K562 (cell line): ENCODE measurements around the gene HAUS2. TPM values are rescaled to one million over a fixed set of nuclear protein-coding genes. Genes with fewer than 3 reads are reported as not detected.

Experiments used
- ATAC-seq: fragments of 200-7000 bp; cut with Tn5 transposase; 3 replicates; pipeline ENCODE4 v1.9.1; 2020; ENCODE audit warnings: moderate library complexity
- BruUV-seq: library from RNA; stranded (reverse); fragments of 400-500 nt; replicated peaks from 2 replicates; lab custom pipeline; 2021; lab: Mats Ljungman, UMichigan
- CTCF ChIA-PET: fragments of 300-600 bp; formaldehyde crosslinking; extraction: SDS; loops from one replicate; lab custom pipeline; 2021; ENCODE audit warnings: low intra/inter-chr PET ratio; lab: Yijun Ruan, JAX
- POLR2A ChIA-PET: fragments of 300-600, 350-650 bp; sonication (Branson Sonifier 250); formaldehyde crosslinking; extraction: SDS; loops from one replicate; lab custom pipeline; 2021; ENCODE audit warnings: antibody characterized with exemption, inconsistent platforms; lab: Yijun Ruan, JAX
- DNase-seq, 4 experiments: peaks; one replicate each; pipeline versions ENCODE4 v3.0.0 to v3.0.0-alpha.2; 2011 to 2018; ENCODE audit warnings: low spot score in 3 of 4, mixed read lengths in 3 of 4; ENCODE audit errors: extremely low read depth in 1 of 4
- FAIRE-seq: peaks from 2 replicates; lab custom pipeline; 2011; peaks lifted over from hg19 to GRCh38; lab: Jason Lieb, UNC
- H2AFZ ChIP-seq: 2 replicates; pipeline ENCODE4 v1.6.0; 2011; ENCODE audit warnings: low read depth, low read length, control low read depth, inconsistent platforms
- H3K27ac ChIP-seq: fragments of 200-600 bp; 3 replicates; pipeline ENCODE4 v1.8.0; 2011; ENCODE audit warnings: low read depth, mild to moderate bottlenecking, control low read depth, inconsistent platforms, low read length, moderate library complexity, mixed read lengths; ENCODE audit errors: extremely low read depth
- H3K27me3 ChIP-seq, 2 experiments: fragments of 300-600 bp in 1 of 2; 2 replicates in 1 of 2; 3 replicates in 1 of 2; pipeline versions ENCODE4 v1.6.0 to v1.8.0; 2011; ENCODE audit warnings: inconsistent platforms in 2 of 2, low read length in 2 of 2, mild to moderate bottlenecking in 1 of 2, mixed read lengths in 1 of 2, moderate library complexity in 1 of 2; ENCODE audit not compliant: control insufficient read depth in 2 of 2, insufficient read depth in 2 of 2
- H3K36me3 ChIP-seq: fragments of 300-600 bp; 3 replicates; pipeline ENCODE4 v1.8.0; 2011; ENCODE audit warnings: mild to moderate bottlenecking, low read length, inconsistent platforms; ENCODE audit not compliant: control insufficient read depth, insufficient read depth
- H3K4me1 ChIP-seq, 2 experiments: fragments of 200-600 bp in 1 of 2; replicated peaks in 1 of 2; 2 replicates in 1 of 2; 3 replicates in 1 of 2; pipeline versions ENCODE4 v1.5.1 to v1.8.0; 2011; ENCODE audit warnings: inconsistent platforms in 2 of 2, low read length in 2 of 2, mild to moderate bottlenecking in 1 of 2, mixed read lengths in 1 of 2, moderate library complexity in 1 of 2; ENCODE audit not compliant: control insufficient read depth in 2 of 2, insufficient read depth in 2 of 2
- H3K4me2 ChIP-seq: 2 replicates; pipeline ENCODE4 v1.6.1; 2011; ENCODE audit warnings: low read length, control low read depth, inconsistent platforms, mixed read lengths; ENCODE audit not compliant: insufficient read depth
- H3K4me3 ChIP-seq: fragments of 200-600 bp; sonication (generic), shearing (Covaris generic); 2 replicates; pipeline ENCODE4 v1.5.1; 2016; ENCODE audit warnings: control low read depth, inconsistent platforms
- H3K79me2 ChIP-seq: fragments of 200-600 bp; 3 replicates; pipeline ENCODE4 v1.8.0; 2011; ENCODE audit warnings: low read length, inconsistent platforms; ENCODE audit not compliant: control insufficient read depth, insufficient read depth
- H3K9ac ChIP-seq, 2 experiments: 2 replicates each; pipeline versions ENCODE4 v1.6.0 to v1.6.1; 2011; ENCODE audit warnings: low read depth in 2 of 2, low read length in 2 of 2, control low read depth in 1 of 2, inconsistent platforms in 1 of 2, mild to moderate bottlenecking in 1 of 2, mixed read lengths in 1 of 2; ENCODE audit not compliant: insufficient read depth in 1 of 2
- H3K9me1 ChIP-seq: one replicate; pipeline ENCODE4 v1.6.0; 2011; ENCODE audit warnings: inconsistent platforms, mild to moderate bottlenecking, low read length, moderate library complexity; ENCODE audit not compliant: control insufficient read depth, insufficient read depth
- H3K9me3 ChIP-seq: replicated peaks from 2 replicates; pipeline ENCODE4 v1.5.1; 2011; ENCODE audit warnings: low read depth, low read length, inconsistent platforms; ENCODE audit not compliant: control insufficient read depth, insufficient read depth
- H4K20me1 ChIP-seq: replicated peaks from 2 replicates; pipeline ENCODE4 v1.6.1; 2011; ENCODE audit warnings: low read length, inconsistent platforms, mixed read lengths; ENCODE audit not compliant: control insufficient read depth, insufficient read depth
- CBFA2T3 ChIP-seq: fragments of 450-650 bp; IDR thresholded peaks from 2 replicates; pipeline ENCODE4 v1.6.1; 2017
- CEBPG ChIP-seq, 3 experiments: fragments of 200-800 bp in 1 of 3; sonication (Bioruptor generic) in 1 of 3; sonication (generic) in 1 of 3; formaldehyde crosslinking in 1 of 3; IDR thresholded peaks in 2 of 3; conservative IDR thresholded peaks in 1 of 3; 2 replicates each; pipeline versions ENCODE4 v1.6.1 to v1.8.0; 2016 to 2022; ENCODE audit warnings: missing compliant biosample characterization in 2 of 3, missing genetic modification characterization in 2 of 3, mild to moderate bottlenecking in 1 of 3, missing genetic modification reagents in 1 of 3
- CREB3L1 ChIP-seq: fragments of 450-650 bp; IDR thresholded peaks from 2 replicates; pipeline ENCODE4 v1.6.1; 2014; ENCODE audit warnings: low read depth, mild to moderate bottlenecking, moderate library complexity, borderline replicate concordance
- EHMT2 ChIP-seq: fragments of 450-650 bp; IDR thresholded peaks from 2 replicates; pipeline ENCODE4 v1.6.1; 2018; ENCODE audit warnings: antibody characterized with exemption
- ERF ChIP-seq: fragments of 450-650 bp; formaldehyde crosslinking; IDR thresholded peaks from 2 replicates; pipeline ENCODE4 v1.4.0; 2020; ENCODE audit warnings: mild to moderate bottlenecking, mixed read lengths
- MYC ChIP-seq, 2 experiments: fragments of 250-450 bp in 1 of 2; sonication (Bioruptor Pico) in 1 of 2; IDR thresholded peaks; 2 replicates each; pipeline versions ENCODE4 v1.5.1 to v1.6.1; 2012 to 2021; ENCODE audit warnings: low read depth in 2 of 2, borderline replicate concordance in 1 of 2, improper control_type of control experiment in 1 of 2, low read length in 1 of 2, mild to moderate bottlenecking in 1 of 2, moderate library complexity in 1 of 2
- POLR2G ChIP-seq: fragments of 200-400 bp; formaldehyde crosslinking; IDR thresholded peaks from 2 replicates; pipeline ENCODE4 v1.6.1; 2017; ENCODE audit warnings: low read depth, mild to moderate bottlenecking, antibody characterized with exemption, low read length, moderate library complexity
- RAD21 ChIP-seq, 2 experiments: fragments of 250-450 bp in 1 of 2; fragments of 450-650 bp in 1 of 2; sonication (Bioruptor Pico) in 1 of 2; formaldehyde crosslinking in 1 of 2; IDR thresholded peaks in 1 of 2; conservative IDR thresholded peaks in 1 of 2; 2 replicates each; pipeline versions ENCODE4 v1.4.0 to v1.8.0; 2020 to 2022; ENCODE audit warnings: mild to moderate bottlenecking in 2 of 2, moderate library complexity in 1 of 2
- RHOXF2B ChIP-seq: fragments of 250-450 bp; sonication (Bioruptor Pico); conservative IDR thresholded peaks from 2 replicates; pipeline ENCODE4 v1.5.1; 2021
- SMAD4 ChIP-seq: fragments of 250-450 bp; sonication (Bioruptor Pico); conservative IDR thresholded peaks from 2 replicates; pipeline ENCODE4 v1.8.0; 2021; ENCODE audit warnings: inconsistent platforms, mild to moderate bottlenecking, moderate library complexity
- TEAD1 ChIP-seq, 2 experiments: fragments of 450-650 bp in 1 of 2; sonication (generic) in 1 of 2; formaldehyde crosslinking; IDR thresholded peaks; 2 replicates each; pipeline versions ENCODE4 v1.4.0 to v1.8.0; 2020 to 2022; ENCODE audit warnings: mild to moderate bottlenecking in 2 of 2, missing genetic modification reagents in 1 of 2
- U2AF2 ChIP-seq: fragments of 200-400 bp; formaldehyde crosslinking; optimal IDR thresholded peaks from 2 replicates; pipeline ENCODE3; 2017; ENCODE audit warnings: low read depth, mild to moderate bottlenecking, low read length
- ZNF717 ChIP-seq: fragments of 250-450 bp; sonication (Bioruptor Pico); IDR thresholded peaks from 2 replicates; pipeline ENCODE4 v1.5.0; 2021
- WGBS: fragments of 100-300 bp; shearing (Covaris generic); methylation state at CpG from one replicate; pipeline ENCODE4 v1.1.6; 2016; ENCODE audit warnings: low coverage, mixed read lengths; ENCODE audit not compliant: insufficient coverage; ENCODE audit errors: missing lambda C conversion rate; 5-methylcytosine and 5-hydroxymethylcytosine counted together
- in situ Hi-C: fragments of 300-500 bp; cut with MboI; formaldehyde crosslinking; loops from 4 replicates; pipeline ENCODE4 v1.15.0; 2018; ENCODE audit warnings: inconsistent platforms, mixed read lengths
- intact Hi-C: fragments of 100-400 bp; cut with micrococcal nuclease; formaldehyde crosslinking; loops from 2 replicates; pipeline ENCODE4 v1.14.2; 2022
- polyA plus RNA-seq, 8 experiments: library from polyadenylated mRNA; depleted of rRNA in 4 of 8; stranded (reverse) in 5 of 8; unstranded in 3 of 8; fragments of >200 nt; fragmentation: Nextera tagmentation in 2 of 8; fragmentation: Illumina TruSeq in 1 of 8; extraction: Ambion mirVana in 2 of 8; extraction: Trizol in 1 of 8; gene quantifications; 2 replicates each; pipeline versions ENCODE4 v1.2.1 to v1.2.3, GENCODE V29; 2011 to 2014; ENCODE audit warnings: inconsistent platforms in 1 of 8, missing spikeins in 1 of 8
- total RNA-seq, 7 experiments: library from RNA; depleted of rRNA in 6 of 7; stranded (reverse); fragments of >200 nt in 6 of 7; fragmentation: Illumina TruSeq in 2 of 7; extraction: Trizol in 2 of 7; gene quantifications; 2 replicates each; pipeline versions ENCODE4 v1.2.1 to v1.2.3, GENCODE V29; 2011 to 2021; ENCODE audit warnings: low replicate concordance in 1 of 7
- TF ChIP-seq, protein P1 (sequence below): fragments of 200-800 bp; sonication (Bioruptor generic); IDR thresholded peaks from 2 replicates; pipeline ENCODE4 v1.6.1; 2017; ENCODE audit warnings: missing genetic modification characterization, missing compliant biosample characterization

HAUS2 gene
- total and polyA plus RNA-seq, 9 of the 15 experiments (the other 6 are each of a cell fraction or from before 2014, with no cell fraction given), result 30.6 to 64.9 (median 54.1) TPM

GRCh38 chr15:42581272-42581730, 32.7 kb downstream of the HAUS2 start:
- peaks cover 6% of the 10 kb centered on the region; the same call in 1 of the 2 replicates for H4K20me1 ChIP-seq
- POLR2A ChIA-PET, result interaction anchor here (0.6 to 5.6 kb wide), 6 partner anchors 9 to 1784 kb away, joined by 3 to 35 read pairs (median 3); no protein-coding TSS in a partner anchor
- DNase-seq (peak; percentile 29 to 83 (median 48)), FAIRE-seq (no peak), ATAC-seq (peak; percentile 91)
- H3K4me1 ChIP-seq, result peaks cover 26 to 29% of the 10 kb centered on the region in 2 experiments
- no peaks in the 10 kb centered on the region for H3K9me1 ChIP-seq
- H3K4me2 ChIP-seq, result peak overlapping the region; percentile 48; the same call in 1 of the 2 replicates
- peak overlapping the region; percentile 31 for H3K4me3 ChIP-seq
- intact Hi-C loops (loop anchor here (10.0 kb wide), 1 partner anchor 76 kb away; no protein-coding TSS in a partner anchor), in situ Hi-C loops (no loop called here)
- H3K9me3 ChIP-seq, result no peaks in the 10 kb centered on the region
- no peaks in the 10 kb centered on the region for H3K27me3 ChIP-seq
- peaks cover 11% of the 10 kb centered on the region; the same call in 2 of the 3 replicates for H3K79me2 ChIP-seq
- H3K27ac ChIP-seq, result no peak overlapping the region
- WGBS, result 34% methylated on average over 37 of the region's 37 CpGs
- CTCF ChIA-PET, result no interaction called here
- peak overlapping the region; percentile 3 to 89; a peak in 3 of 4 replicates for H3K9ac ChIP-seq
- H3K36me3 ChIP-seq, result no peaks in the 10 kb centered on the region
- peak overlapping the region; percentile 73 for H2AFZ ChIP-seq
- no TSS peak for BruUV-seq
- TF ChIP-seq TEAD1 (CRISPR knock-in tag; IDR thresholded peaks at IDR 0.05), result no peak
- TF ChIP-seq CEBPG (CRISPR knock-in tag; IDR thresholded peaks at IDR 0.05), result 0 out of 2 replicates have a peak, but pooled peaks have one; percentile 29
- TF ChIP-seq CEBPG (tag; conservative IDR thresholded peaks at IDR 0.05 in 1 of 2, IDR thresholded peaks at IDR 0.05 in 1 of 2), result peak in 1 of 2 experiments; percentile 29; a peak in 1 of 4 replicates
- no peak for TF ChIP-seq RHOXF2B (CRISPR knock-in tag)
- peak; percentile 74 for TF ChIP-seq POLR2G
- TF ChIP-seq, protein P1, sequence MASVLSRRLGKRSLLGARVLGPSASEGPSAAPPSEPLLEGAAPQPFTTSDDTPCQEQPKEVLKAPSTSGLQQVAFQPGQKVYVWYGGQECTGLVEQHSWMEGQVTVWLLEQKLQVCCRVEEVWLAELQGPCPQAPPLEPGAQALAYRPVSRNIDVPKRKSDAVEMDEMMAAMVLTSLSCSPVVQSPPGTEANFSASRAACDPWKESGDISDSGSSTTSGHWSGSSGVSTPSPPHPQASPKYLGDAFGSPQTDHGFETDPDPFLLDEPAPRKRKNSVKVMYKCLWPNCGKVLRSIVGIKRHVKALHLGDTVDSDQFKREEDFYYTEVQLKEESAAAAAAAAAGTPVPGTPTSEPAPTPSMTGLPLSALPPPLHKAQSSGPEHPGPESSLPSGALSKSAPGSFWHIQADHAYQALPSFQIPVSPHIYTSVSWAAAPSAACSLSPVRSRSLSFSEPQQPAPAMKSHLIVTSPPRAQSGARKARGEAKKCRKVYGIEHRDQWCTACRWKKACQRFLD (CRISPR knock-in tag), result no peak
- 0 out of 2 replicates have a peak, but pooled peaks have one; percentile 32 for TF ChIP-seq MYC (IDR thresholded peaks at IDR 0.05; ENCODE audit: low read depth, low read length)
- TF ChIP-seq MYC (CRISPR knock-in tag; IDR thresholded peaks at IDR 0.05; ENCODE audit: borderline replicate concordance, low read depth), result no peak
- no peak for TF ChIP-seq CREB3L1
- TF ChIP-seq CBFA2T3, result no peak
- TF ChIP-seq ERF (CRISPR knock-in tag), result no peak
- no peak for TF ChIP-seq EHMT2
- TF ChIP-seq RAD21 (CRISPR knock-in tag; conservative IDR thresholded peaks at IDR 0.05 in 1 of 2, IDR thresholded peaks at IDR 0.05 in 1 of 2), result 0 out of 4 replicates have a peak, but pooled peaks of 1 of the 2 experiments have one; percentile 6
- no peak for TF ChIP-seq ZNF717 (CRISPR knock-in tag)
- peak; percentile 66 for TF ChIP-seq SMAD4 (CRISPR knock-in tag)
- no peak for TF ChIP-seq U2AF2
